Naive B cell (primary cell): Measurements from ENCODE around the gene PON3. TPM values are rescaled to one million over a fixed set of nuclear protein-coding genes. Genes with fewer than 3 reads are reported as not detected.

Experiments
- ATAC-seq, 2 donors: fragments of 150-1000 bp; cut with Tn5 transposase; 2 replicates each; pipeline ENCODE4 v1.10.0; 2021; ENCODE audit warnings: low read depth in 2 of 2, mild to moderate bottlenecking in 2 of 2, moderate library complexity in 2 of 2
- DNase-seq: peaks from one replicate; pipeline ENCODE4 v3.0.0; 2022
- H3K27ac Mint-ChIP-seq, 6 donors: one replicate each; pipeline ENCODE4 v1.8.0; 2020 to 2022; ENCODE audit warnings: mild to moderate bottlenecking in 6 of 6, mixed read lengths in 6 of 6, moderate library complexity in 5 of 6, inconsistent platforms in 2 of 6
- H3K27me3 Mint-ChIP-seq, 3 donors: one replicate each; pipeline ENCODE4 v1.8.0; 2021 to 2022; ENCODE audit warnings: mixed read lengths in 3 of 3, mild to moderate bottlenecking in 1 of 3
- H3K36me3 Mint-ChIP-seq, 2 donors: one replicate each; pipeline ENCODE4 v1.8.0; 2020 to 2022; ENCODE audit warnings: mixed read lengths in 2 of 2, inconsistent platforms in 1 of 2, mild to moderate bottlenecking in 1 of 2
- H3K4me1 Mint-ChIP-seq, 3 donors: one replicate each; pipeline ENCODE4 v1.8.0; 2020 to 2022; ENCODE audit warnings: mixed read lengths in 3 of 3, inconsistent platforms in 1 of 3, mild to moderate bottlenecking in 1 of 3, moderate library complexity in 1 of 3
- H3K4me3 Mint-ChIP-seq, 8 donors: one replicate each; pipeline ENCODE4 v1.8.0; 2020 to 2022; ENCODE audit warnings: mild to moderate bottlenecking in 8 of 8, mixed read lengths in 8 of 8, moderate library complexity in 8 of 8, inconsistent platforms in 2 of 8
- H3K9me3 Mint-ChIP-seq, 7 donors: one replicate each; pipeline ENCODE4 v1.8.0; 2020 to 2022; ENCODE audit warnings: mixed read lengths in 7 of 7, mild to moderate bottlenecking in 5 of 7, inconsistent platforms in 2 of 7, moderate library complexity in 1 of 7
- polyA plus RNA-seq, 6 donors: library from polyadenylated mRNA; unstranded; fragments of 300-500 nt; fragmentation: Illumina TruSeq; gene quantifications; one replicate each; pipeline ENCODE4 v1.2.3, GENCODE V29; 2021; ENCODE audit warnings: low read depth in 6 of 6

The PON3 gene
- polyA plus RNA-seq, 6 donors from 2014 or later, result not detected

DNA sequence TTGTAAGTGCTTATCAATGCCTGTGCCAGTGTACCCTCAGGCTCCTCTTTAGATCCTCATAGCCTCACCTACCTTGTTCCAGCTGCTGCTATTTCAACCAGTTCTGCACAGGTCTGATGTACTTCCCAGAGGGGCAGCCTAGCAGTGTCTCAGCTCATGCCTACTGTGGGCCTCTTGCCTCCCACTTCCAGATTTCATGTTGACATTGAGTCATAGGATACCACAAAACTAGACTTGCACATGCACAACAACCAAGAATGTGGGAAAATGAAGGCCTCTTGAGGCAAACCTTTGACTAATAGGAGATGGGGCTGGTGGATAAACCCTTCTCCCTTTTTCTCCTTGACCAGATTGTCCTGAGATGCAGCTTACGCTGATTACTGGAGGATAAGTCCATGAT, 31.0 kb downstream of the PON3 start:
- H3K27ac Mint-ChIP-seq, result no peak overlapping the region
- no peak overlapping the region for H3K4me3 Mint-ChIP-seq
- no peaks in the 10 kb centered on the region for H3K4me1 Mint-ChIP-seq
- no peak for ATAC-seq
- H3K9me3 Mint-ChIP-seq, result no peaks in the 10 kb centered on the region
- peaks cover 0 to 11% (median 6%) of the 10 kb centered on the region in 3 donors for H3K27me3 Mint-ChIP-seq
- no peak for DNase-seq
- H3K36me3 Mint-ChIP-seq, result no peaks in the 10 kb centered on the region

DNA sequence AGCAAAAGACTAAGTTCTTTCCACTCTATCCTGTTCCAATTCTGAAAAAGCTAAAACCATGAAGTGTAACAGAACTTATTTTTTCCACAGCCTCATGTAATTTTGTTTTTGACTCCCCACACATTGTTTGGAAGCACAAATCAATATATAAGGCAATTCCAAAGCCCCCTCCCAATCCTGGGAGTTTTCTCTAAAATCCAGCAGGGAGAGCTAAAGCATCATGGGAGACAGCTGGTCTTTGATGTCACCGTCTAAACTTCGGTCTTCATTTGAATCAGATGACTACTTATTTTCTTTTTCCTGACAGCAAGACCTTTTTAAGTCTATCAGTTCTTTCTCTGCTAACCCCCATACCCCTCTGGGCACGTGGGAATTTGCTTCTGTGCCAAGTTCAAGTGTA, 38.6 kb downstream of the PON3 start:
- Mint-ChIP-seq H3K4me3 (no peak overlapping the region), H3K36me3 (no peaks in the 10 kb centered on the region), H3K27me3 (peaks cover 4 to 25% (median 9%) of the 10 kb centered on the region in 3 donors), H3K4me1 (no peaks in the 10 kb centered on the region), H3K9me3 (peaks cover 0 to 5% (median 0%) of the 10 kb centered on the region in 7 donors), H3K27ac (no peak overlapping the region)
- DNase-seq, result no peak
- no peak for ATAC-seq

DNA sequence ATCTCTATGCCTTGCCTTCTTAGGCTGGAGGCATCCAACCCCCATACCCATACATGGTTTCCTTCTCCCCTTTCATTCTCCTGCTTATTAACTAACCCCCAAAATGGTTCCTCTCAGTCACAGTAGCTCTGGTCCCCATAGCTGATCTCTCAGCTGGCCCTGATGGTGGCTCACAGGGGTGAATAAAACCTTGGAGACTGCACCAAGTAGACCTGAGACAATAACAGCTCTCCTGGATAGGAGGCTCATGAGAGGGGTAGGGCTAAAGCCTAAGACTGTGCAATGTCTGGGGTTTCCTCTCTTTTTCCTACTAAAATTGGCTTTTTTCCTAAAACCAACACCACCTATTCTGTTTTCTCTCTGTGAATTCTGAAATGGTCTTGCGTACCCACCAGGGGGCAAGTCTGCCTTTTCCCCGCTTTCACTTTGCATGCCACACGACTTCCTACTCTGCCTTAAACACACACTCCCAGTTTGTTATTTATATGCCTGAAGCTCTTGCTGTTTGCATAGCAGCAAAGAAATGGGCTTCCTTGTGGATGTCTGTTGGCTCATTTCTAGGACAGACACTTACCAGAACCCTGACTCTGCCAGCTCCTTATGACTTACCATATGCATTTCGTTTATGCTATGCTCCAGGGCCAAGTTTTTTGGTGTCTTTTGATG, 53.4 kb downstream of the PON3 start:
- DNase-seq (no peak), ATAC-seq (no peak)
- Mint-ChIP-seq H3K4me1 (no peaks in the 10 kb centered on the region), H3K27me3 (peaks cover 5 to 29% (median 20%) of the 10 kb centered on the region in 3 donors), H3K9me3 (peaks cover 0 to under 1% (median 0%) of the 10 kb centered on the region in 7 donors), H3K4me3 (no peak overlapping the region), H3K36me3 (no peaks in the 10 kb centered on the region), H3K27ac (no peak overlapping the region)

DNA sequence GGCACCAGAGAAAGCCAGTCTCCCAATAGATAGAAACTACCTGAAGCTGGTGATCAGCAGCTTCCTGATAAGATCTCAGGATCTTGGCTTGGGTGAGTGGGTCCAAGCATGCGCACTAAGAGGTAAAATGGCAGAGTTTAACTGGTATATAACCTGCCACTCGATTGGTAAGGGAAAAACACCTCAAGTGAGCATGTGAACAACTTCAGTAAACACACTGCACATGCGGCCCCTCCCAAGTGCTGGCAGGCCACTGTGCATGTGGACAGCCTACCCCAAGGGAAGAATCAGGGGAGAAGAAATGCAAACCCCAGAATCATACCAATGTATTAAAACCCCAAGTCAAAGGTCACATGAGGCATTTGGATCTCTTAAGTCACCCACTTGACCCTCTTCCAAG, 54.1 kb downstream of the PON3 start:
- H3K4me3 Mint-ChIP-seq, result no peak overlapping the region
- ATAC-seq, result no peak
- H3K9me3 Mint-ChIP-seq, result peaks cover 0 to 5% (median 0%) of the 10 kb centered on the region in 7 donors
- no peak overlapping the region for H3K27ac Mint-ChIP-seq
- no peak for DNase-seq
- peaks cover 3 to 34% (median 19%) of the 10 kb centered on the region in 3 donors for H3K27me3 Mint-ChIP-seq
- no peaks in the 10 kb centered on the region for H3K4me1 Mint-ChIP-seq
- no peaks in the 10 kb centered on the region for H3K36me3 Mint-ChIP-seq

DNA sequence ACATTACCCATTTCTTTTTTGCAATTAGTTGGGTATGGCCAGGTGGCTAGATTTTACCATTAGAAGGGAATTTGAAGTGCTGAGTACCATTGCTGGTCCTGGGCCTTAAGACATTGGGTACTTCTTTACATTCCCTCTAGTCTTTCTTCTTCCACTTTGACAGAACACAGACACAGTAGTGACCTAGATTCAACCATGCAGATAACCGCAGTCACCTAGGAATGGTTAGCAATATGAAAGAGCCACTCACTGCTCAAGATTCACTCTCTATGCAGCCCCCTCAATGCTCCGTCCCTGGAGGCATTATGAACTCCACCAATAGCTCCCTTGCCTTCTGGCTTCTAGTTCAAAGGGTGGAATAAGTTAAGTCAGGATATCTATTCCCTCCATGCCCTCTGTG, 55.7 kb downstream of the PON3 start:
- H3K4me3 Mint-ChIP-seq, result no peak overlapping the region
- H3K9me3 Mint-ChIP-seq, result peaks cover 0 to 5% (median 0%) of the 10 kb centered on the region in 7 donors
- DNase-seq (no peak), ATAC-seq (no peak)
- H3K4me1 Mint-ChIP-seq, result no peaks in the 10 kb centered on the region
- no peak overlapping the region for H3K27ac Mint-ChIP-seq
- no peaks in the 10 kb centered on the region for H3K36me3 Mint-ChIP-seq
- peaks cover 3 to 34% (median 19%) of the 10 kb centered on the region in 3 donors for H3K27me3 Mint-ChIP-seq

DNA sequence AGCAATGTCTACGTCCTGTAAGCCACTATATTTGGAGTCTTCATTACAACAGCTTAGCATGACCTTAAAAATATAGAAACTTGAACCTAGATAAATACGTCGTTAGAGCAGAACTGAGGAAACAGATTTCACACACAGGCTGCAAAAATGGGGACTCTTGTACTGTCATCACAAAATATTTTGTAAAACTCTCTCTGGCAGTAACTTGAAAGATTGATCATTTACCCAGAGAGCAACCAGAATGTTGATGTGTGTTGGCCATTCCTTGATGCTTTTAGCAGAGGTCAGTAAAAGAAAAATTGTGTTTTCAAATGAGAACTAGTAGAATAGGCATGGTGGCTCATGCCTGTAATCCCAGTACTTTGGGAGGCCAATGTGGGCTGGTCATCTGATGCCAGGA, 57.3 kb downstream of the PON3 start:
- peaks cover 0 to 5% (median 0%) of the 10 kb centered on the region in 7 donors for H3K9me3 Mint-ChIP-seq
- H3K27me3 Mint-ChIP-seq, result peaks cover 0 to 31% (median 18%) of the 10 kb centered on the region in 3 donors
- H3K36me3 Mint-ChIP-seq, result no peaks in the 10 kb centered on the region
- no peak overlapping the region for H3K4me3 Mint-ChIP-seq
- H3K27ac Mint-ChIP-seq, result no peak overlapping the region
- H3K4me1 Mint-ChIP-seq, result no peaks in the 10 kb centered on the region
- no peak for ATAC-seq
- DNase-seq, result no peak

DNA sequence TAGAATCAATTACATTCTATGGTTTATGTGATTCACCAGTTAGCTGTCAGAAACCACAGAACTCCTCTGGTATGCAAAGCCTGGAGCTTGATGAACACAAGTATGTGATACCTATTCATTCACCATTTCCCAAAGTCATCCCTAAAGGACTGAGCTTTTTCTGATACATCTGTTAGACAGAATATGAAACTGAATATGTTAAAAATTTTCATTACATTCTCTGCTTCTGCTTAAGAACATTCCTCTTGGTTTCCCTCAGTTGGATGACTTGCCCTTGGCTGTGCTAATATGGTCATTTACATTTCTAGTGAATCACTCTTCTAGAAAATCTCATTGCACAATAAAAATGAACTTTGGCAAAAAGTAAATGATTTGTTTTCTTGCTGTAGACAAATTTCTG, 61.1 kb downstream of the PON3 start:
- DNase-seq, result no peak
- H3K27me3 Mint-ChIP-seq, result peaks cover 0 to 8% (median 6%) of the 10 kb centered on the region in 3 donors
- ATAC-seq, result no peak
- H3K9me3 Mint-ChIP-seq, result peaks cover 0 to 5% (median 0%) of the 10 kb centered on the region in 7 donors
- no peak overlapping the region for H3K4me3 Mint-ChIP-seq
- no peaks in the 10 kb centered on the region for H3K36me3 Mint-ChIP-seq
- H3K27ac Mint-ChIP-seq, result no peak overlapping the region
- H3K4me1 Mint-ChIP-seq, result peaks cover 7 to 10% (median 8%) of the 10 kb centered on the region in 3 donors

DNA sequence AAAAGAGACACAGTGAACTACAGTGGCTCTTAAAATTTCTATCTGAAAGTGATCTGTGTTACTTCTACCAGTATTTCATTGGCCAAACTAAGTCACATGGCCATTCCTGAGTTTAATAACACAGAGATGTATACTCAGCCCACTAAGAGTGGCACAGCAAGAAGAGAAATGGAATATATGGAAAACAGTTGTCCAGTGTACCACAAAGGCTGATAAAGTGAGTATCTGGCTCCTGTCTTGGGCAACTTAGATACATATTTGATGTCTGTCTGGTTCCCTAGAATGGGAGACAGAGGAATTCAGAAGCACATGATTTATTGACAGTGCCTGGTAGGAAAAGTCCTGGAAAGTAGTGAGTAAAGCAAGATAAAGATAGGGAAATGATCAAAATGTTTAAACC, 61.7 kb downstream of the PON3 start:
- Mint-ChIP-seq H3K9me3 (peaks cover 0 to 5% (median 0%) of the 10 kb centered on the region in 7 donors), H3K4me1 (peaks cover 10 to 13% (median 10%) of the 10 kb centered on the region in 3 donors), H3K27me3 (peaks cover 0 to 8% (median 5%) of the 10 kb centered on the region in 3 donors)

DNA sequence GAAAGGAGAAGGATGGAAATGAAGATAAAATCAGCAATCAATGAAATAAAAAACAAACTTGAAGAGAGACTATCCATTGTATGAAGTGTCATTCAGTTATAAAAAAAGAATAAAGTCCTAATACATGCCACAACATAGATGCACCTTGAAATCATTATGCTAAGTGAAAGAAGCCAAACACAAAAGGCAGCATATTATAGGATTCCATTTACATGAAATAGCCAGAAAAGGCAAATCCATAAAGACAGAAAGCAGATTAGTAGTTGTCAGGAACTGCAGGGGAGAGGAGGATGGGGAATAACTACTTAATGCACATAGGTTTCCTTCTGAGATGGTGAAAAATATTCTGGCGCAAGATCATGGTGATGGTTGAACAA, 65.2 kb downstream of the PON3 start:
- H3K4me3 Mint-ChIP-seq, result peak overlapping the region; percentile 4 to 84 (median 62)
- no peak for ATAC-seq
- DNase-seq, result no peak
- peaks cover 0 to 14% of the 10 kb centered on the region in 2 donors for H3K36me3 Mint-ChIP-seq
- peaks cover 0 to 8% (median 0%) of the 10 kb centered on the region in 7 donors for H3K9me3 Mint-ChIP-seq
- H3K27me3 Mint-ChIP-seq, result peaks cover 10 to 12% (median 11%) of the 10 kb centered on the region in 3 donors
- peaks cover 10 to 13% (median 10%) of the 10 kb centered on the region in 3 donors for H3K4me1 Mint-ChIP-seq
- H3K27ac Mint-ChIP-seq, result peak overlapping the region in 4 of 6 donors; percentile 1 to 73 (median 14)

More for the DNA sequence above, 61.7 kb downstream of the PON3 start:
- Mint-ChIP-seq H3K4me3 (no peak overlapping the region), H3K36me3 (no peaks in the 10 kb centered on the region), H3K27ac (no peak overlapping the region)
- DNase-seq, result no peak
- ATAC-seq, result no peak

DNA sequence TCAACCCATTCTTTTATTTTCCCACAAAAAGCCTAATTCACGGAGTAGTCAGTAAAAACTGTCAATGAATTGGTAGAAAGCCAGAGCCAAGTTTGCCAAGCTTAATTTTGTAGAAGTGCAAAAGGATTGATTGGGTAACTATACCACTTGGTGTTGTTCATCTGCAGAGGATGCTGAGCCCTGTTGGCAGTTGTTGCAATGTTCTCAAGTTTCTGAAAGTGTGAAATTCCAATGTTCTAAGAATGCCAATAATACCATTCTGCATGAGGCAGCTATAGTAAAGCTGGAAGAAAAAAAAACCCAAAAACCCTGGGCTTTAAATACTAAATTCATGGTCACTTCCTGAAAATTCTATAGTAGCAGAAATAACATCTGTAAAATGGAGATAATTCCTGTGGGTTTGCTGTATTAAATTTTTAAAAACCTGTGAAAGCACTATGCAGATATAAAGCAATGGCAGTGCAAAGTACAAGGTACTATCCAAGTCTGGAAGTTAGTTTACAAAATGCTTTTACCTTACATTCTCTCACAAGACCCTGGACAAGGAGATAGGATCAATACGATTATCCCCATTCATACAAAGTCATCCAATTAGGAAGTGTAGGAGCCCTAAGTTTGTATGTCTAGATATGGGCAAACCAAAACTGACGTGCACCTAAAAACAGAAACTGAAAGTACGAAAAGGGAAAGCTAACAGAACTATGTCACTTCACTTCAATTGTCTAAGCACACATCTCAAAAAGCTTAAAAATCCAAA, 65.8 kb downstream of the PON3 start:
- Mint-ChIP-seq H3K4me3 (peak overlapping the region; percentile 26 to 84 (median 62)), H3K36me3 (peaks cover 0 to 14% of the 10 kb centered on the region in 2 donors), H3K9me3 (peaks cover 0 to 11% (median 0%) of the 10 kb centered on the region in 7 donors), H3K27ac (peak overlapping the region in 3 of 6 donors; percentile 1 to 73 (median 16)), H3K4me1 (peaks cover 10 to 15% (median 10%) of the 10 kb centered on the region in 3 donors), H3K27me3 (peaks cover 16 to 17% (median 16%) of the 10 kb centered on the region in 3 donors)
- DNase-seq (peak; percentile 7), ATAC-seq (peak; percentile 58 to 72)

DNA sequence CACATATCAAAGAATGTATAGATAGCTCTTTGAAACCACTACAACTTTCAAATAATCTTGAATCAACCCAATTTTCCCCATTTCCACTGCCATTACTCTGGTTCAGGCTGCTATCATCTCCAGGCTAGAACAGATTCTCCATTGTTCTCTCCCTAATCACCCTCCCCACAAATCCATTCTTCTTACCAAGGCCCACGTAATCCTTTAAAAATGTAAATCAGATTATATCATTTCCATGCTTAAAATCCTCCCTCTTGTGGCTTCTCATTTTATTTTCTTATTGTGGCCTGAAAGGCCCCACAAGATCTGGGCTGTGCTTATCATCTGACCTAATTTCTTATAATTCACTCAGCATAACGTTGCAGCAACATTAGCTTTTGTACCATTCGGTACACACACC, 68.8 kb downstream of the PON3 start:
- H3K27me3 Mint-ChIP-seq, result peaks cover 21 to 24% (median 23%) of the 10 kb centered on the region in 3 donors
- peaks cover 10 to 25% (median 10%) of the 10 kb centered on the region in 3 donors for H3K4me1 Mint-ChIP-seq
- H3K9me3 Mint-ChIP-seq, result peaks cover 0 to 11% (median 0%) of the 10 kb centered on the region in 7 donors
- ATAC-seq (no peak), DNase-seq (no peak)
- peaks cover 0 to 14% of the 10 kb centered on the region in 2 donors for H3K36me3 Mint-ChIP-seq
- no peak overlapping the region for H3K27ac Mint-ChIP-seq
- H3K4me3 Mint-ChIP-seq, result no peak overlapping the region

DNA sequence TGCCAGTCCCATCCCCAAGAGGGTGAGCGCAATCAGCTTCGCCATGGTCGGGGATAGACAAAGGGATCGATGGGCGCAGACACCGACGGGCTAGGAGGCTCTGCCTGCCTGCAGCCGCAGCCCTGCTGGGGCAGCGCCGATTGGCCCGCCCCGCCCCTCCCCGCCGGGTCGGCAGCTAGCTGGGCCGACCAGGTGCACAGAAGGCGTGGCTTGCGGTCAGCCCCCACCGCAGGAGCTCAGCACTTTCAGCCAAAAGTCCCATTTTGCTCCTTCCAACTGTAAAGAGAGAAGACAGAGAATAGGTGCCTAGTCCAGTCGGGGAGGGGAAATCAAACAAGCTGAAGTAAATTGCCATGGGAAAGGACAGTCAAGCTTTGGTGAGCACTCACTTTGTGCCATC, 71.7 kb downstream of the PON3 start, which contains the start of gene PON1:
PON1 (minus strand) TSS at position 102 of the 400 bp plus-strand sequence; CDS start at position 45, 57 bp downstream.
- Mint-ChIP-seq H3K9me3 (peaks cover 0 to 11% (median 0%) of the 10 kb centered on the region in 7 donors), H3K27ac (no peak within 1 kb of the TSS), H3K4me3 (peak within 1 kb of the TSS in 1 of 8 donors; percentile 7), H3K27me3 (peaks cover 21 to 24% (median 23%) of the 10 kb centered on the region in 3 donors), H3K36me3 (peaks cover 0 to 14% of the 10 kb centered on the region in 2 donors), H3K4me1 (peaks cover 0 to 13% (median 0%) of the 10 kb centered on the region in 3 donors)
- DNase-seq (no peak), ATAC-seq (peak; percentile 60 to 92)

DNA sequence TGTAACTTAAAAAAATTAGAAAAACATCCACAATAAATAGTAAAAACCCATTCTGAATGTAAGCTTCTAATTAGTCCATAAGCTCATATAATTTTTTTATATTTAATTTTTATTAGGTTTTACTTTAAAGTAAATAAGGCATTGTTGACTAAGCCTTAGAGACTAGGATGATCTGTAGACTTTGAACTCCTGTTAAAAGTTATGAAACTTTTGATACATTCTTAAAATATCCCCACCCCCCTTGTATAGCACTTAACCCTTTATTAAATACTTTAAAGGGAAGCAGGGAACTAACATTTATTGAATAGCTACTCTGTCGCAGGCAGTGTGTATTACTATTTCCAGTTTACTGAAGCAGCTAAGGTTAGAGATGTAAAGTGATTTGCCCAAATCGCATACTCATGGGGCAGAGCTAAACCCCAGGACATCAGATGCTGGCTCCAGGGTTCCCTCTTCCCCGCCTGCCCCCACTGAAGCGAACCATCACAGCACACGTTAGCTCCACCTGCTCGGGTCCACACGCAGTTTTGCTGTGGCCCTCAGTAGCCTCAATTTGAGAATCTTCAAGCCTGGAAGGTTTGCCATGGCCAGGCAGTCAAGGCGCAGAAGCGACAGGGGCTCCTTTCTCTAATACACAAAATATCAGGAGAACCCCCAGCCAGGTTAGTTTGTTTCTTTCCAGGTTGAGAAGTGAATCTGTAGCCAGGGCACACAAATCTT, 72.6 kb downstream of the PON3 start:
- Mint-ChIP-seq H3K9me3 (peaks cover 0 to 11% (median 0%) of the 10 kb centered on the region in 7 donors), H3K27ac (no peak overlapping the region), H3K27me3 (peaks cover 21 to 24% (median 23%) of the 10 kb centered on the region in 3 donors), H3K36me3 (peaks cover 0 to 14% of the 10 kb centered on the region in 2 donors), H3K4me1 (peaks cover 0 to 13% (median 0%) of the 10 kb centered on the region in 3 donors), H3K4me3 (no peak overlapping the region)
- no peak for DNase-seq
- ATAC-seq, result no peak
